Measurements from ENCODE around the gene PRKCB. TPM values are rescaled to one million over a fixed set of nuclear protein-coding genes. Genes with fewer than 3 reads are reported as not detected.

PRKCB gene
- total RNA-seq, 1 experiment from 2014 or later: 0.89 TPM

DNA sequence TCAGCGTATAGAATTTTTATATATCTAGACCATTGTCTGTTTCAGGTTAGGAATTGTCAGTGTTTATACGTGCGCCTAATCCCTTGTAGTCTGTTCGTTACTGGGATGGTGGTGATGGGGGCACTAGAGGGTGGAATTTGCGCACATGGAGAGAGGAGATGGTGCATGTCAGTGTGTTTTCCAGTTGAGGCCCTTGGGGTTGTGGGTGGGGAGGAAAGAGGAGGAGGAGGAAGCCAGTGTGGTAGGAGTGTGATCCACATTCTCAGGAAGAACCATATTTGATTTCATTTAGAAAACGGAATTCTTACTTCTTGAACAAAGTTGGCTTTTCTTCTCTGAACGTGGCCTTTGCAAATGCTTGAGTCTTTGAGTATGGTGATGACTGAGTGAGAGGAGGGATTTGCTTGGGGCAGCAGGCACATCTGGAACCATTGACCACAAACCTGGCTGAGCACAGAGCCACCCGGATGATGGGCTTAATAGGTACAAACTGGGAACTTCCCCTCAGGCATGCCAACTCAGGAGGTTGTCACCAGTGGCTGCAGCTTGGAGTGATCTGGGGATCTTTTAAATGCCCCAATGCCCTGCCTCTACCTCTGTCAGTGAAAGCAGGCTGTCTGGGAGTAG is 98.9 kb downstream of the PRKCB start:
- H3K79me2 ChIP-seq (ENCODE audit: insufficient read depth, low read length): no peaks in the 10 kb centered on the region
- RAD21 ChIA-PET (ENCODE audit: low non-redundant PET in 1 of 2, low total read pairs in 2 of 2, uncharacterized antibody in 2 of 2, unreplicated experiment in 2 of 2): no interaction called here
- POLR2A ChIA-PET: no interaction called here
- no peak overlapping the region for H2AFZ ChIP-seq (ENCODE audit: low read depth, low read length, poor library complexity, severe bottlenecking)
- no TSS peak for BruUV-seq (replicated peaks)
- H3K4me2 ChIP-seq (ENCODE audit: low read length): no peak overlapping the region
- peaks cover 49% of the 10 kb centered on the region for H3K27me3 ChIP-seq (ENCODE audit: insufficient read depth, low read length)
- CTCF ChIA-PET: no interaction called here
- no peak overlapping the region for H3K9ac ChIP-seq (ENCODE audit: low read length)
- intact Hi-C loops (cut with micrococcal nuclease): no loop called here
- H3K4me3 ChIP-seq (replicated peaks in 1 of 2; ENCODE audit: low read depth in 1 of 2, low read length in 2 of 2): no peak overlapping the region
- H3K4me1 ChIP-seq (ENCODE audit: control insufficient read depth in 1 of 2, insufficient read depth in 2 of 2, low read length in 2 of 2): no peaks in the 10 kb centered on the region
- ATAC-seq: no peak
- no peaks in the 10 kb centered on the region for H3K9me3 ChIP-seq (ENCODE audit: control insufficient read depth in 1 of 2, insufficient read depth in 1 of 2, low read depth in 1 of 2, low read length in 2 of 2)
- TF ChIP-seq EZH2 (IDR thresholded peaks at IDR 0.05) (no peak), ELF1 (IDR thresholded peaks at IDR 0.05; ENCODE audit: borderline replicate concordance, low read depth) (no peak), ZNF274 (IDR thresholded peaks at IDR 0.05; ENCODE audit: low read depth, low read length) (no peak), TCF7L2 (IDR thresholded peaks at IDR 0.05; ENCODE audit: borderline replicate concordance, extremely low read depth, insufficient read depth, insufficient read length) (no peak), POLR2A (IDR thresholded peaks at IDR 0.05; ENCODE audit: borderline replicate concordance, extremely low read depth, insufficient read depth, insufficient read length) (no peak), CEBPB (IDR thresholded peaks at IDR 0.05; ENCODE audit: low read depth) (no peak), EZH2phosphoT487 (IDR thresholded peaks at IDR 0.05; ENCODE audit: borderline replicate concordance) (no peak), RAD21 (IDR thresholded peaks at IDR 0.05; ENCODE audit: low read depth) (no peak), POLR2AphosphoS5 (IDR thresholded peaks at IDR 0.05; ENCODE audit: low read depth, low read length) (no peak), FOSL1 (IDR thresholded peaks at IDR 0.05; ENCODE audit: low read depth) (no peak), SP1 (IDR thresholded peaks at IDR 0.05; ENCODE audit: low read depth) (no peak), CBX3 (IDR thresholded peaks at IDR 0.05; ENCODE audit: low read depth) (no peak), SIN3A (IDR thresholded peaks at IDR 0.05; ENCODE audit: low read depth) (no peak), YY1 (IDR thresholded peaks at IDR 0.05; ENCODE audit: extremely low read depth, insufficient replicate concordance, low read depth, low read length) (no peak), JUND (IDR thresholded peaks at IDR 0.05) (no peak)
- TF ChIP-seq, protein P1, sequence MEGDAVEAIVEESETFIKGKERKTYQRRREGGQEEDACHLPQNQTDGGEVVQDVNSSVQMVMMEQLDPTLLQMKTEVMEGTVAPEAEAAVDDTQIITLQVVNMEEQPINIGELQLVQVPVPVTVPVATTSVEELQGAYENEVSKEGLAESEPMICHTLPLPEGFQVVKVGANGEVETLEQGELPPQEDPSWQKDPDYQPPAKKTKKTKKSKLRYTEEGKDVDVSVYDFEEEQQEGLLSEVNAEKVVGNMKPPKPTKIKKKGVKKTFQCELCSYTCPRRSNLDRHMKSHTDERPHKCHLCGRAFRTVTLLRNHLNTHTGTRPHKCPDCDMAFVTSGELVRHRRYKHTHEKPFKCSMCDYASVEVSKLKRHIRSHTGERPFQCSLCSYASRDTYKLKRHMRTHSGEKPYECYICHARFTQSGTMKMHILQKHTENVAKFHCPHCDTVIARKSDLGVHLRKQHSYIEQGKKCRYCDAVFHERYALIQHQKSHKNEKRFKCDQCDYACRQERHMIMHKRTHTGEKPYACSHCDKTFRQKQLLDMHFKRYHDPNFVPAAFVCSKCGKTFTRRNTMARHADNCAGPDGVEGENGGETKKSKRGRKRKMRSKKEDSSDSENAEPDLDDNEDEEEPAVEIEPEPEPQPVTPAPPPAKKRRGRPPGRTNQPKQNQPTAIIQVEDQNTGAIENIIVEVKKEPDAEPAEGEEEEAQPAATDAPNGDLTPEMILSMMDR (IDR thresholded peaks at IDR 0.05 in 2 of 3, conservative IDR thresholded peaks at IDR 0.05 in 1 of 3; ENCODE audit: borderline replicate concordance in 1 of 3, insufficient read depth in 1 of 3, low read depth in 2 of 3, low read length in 2 of 3): no peak
- TF ChIP-seq, protein P2, sequence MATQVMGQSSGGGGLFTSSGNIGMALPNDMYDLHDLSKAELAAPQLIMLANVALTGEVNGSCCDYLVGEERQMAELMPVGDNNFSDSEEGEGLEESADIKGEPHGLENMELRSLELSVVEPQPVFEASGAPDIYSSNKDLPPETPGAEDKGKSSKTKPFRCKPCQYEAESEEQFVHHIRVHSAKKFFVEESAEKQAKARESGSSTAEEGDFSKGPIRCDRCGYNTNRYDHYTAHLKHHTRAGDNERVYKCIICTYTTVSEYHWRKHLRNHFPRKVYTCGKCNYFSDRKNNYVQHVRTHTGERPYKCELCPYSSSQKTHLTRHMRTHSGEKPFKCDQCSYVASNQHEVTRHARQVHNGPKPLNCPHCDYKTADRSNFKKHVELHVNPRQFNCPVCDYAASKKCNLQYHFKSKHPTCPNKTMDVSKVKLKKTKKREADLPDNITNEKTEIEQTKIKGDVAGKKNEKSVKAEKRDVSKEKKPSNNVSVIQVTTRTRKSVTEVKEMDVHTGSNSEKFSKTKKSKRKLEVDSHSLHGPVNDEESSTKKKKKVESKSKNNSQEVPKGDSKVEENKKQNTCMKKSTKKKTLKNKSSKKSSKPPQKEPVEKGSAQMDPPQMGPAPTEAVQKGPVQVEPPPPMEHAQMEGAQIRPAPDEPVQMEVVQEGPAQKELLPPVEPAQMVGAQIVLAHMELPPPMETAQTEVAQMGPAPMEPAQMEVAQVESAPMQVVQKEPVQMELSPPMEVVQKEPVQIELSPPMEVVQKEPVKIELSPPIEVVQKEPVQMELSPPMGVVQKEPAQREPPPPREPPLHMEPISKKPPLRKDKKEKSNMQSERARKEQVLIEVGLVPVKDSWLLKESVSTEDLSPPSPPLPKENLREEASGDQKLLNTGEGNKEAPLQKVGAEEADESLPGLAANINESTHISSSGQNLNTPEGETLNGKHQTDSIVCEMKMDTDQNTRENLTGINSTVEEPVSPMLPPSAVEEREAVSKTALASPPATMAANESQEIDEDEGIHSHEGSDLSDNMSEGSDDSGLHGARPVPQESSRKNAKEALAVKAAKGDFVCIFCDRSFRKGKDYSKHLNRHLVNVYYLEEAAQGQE (IDR thresholded peaks at IDR 0.05; ENCODE audit: low read depth): no peak
- no peaks in the 10 kb centered on the region for H4K20me1 ChIP-seq (ENCODE audit: insufficient read depth)
- no peak overlapping the region for H3K27ac ChIP-seq (ENCODE audit: low read depth, low read length)
- H3K9me2 ChIP-seq (ENCODE audit: insufficient read depth): no peaks in the 10 kb centered on the region
- no peak for DNase-seq (ENCODE audit: low read depth, low spot score)
- no peaks in the 10 kb centered on the region for H3K36me3 ChIP-seq (ENCODE audit: control insufficient read depth in 1 of 2, insufficient read depth in 2 of 2, low read length in 2 of 2)

All from HCT116 (cell line).